HG03025 (cell line): ENCODE results near the gene LRGUK.

ENCODE experiments used
- ATAC-seq: cut with Tn5 transposase; IDR thresholded peaks from one replicate; pipeline ENCODE4 v1.9.1; 2021; ENCODE audit warnings: mild to moderate bottlenecking, moderate library complexity; ENCODE audit not compliant: unreplicated experiment, low FRiP score

LRGUK gene

DNA sequence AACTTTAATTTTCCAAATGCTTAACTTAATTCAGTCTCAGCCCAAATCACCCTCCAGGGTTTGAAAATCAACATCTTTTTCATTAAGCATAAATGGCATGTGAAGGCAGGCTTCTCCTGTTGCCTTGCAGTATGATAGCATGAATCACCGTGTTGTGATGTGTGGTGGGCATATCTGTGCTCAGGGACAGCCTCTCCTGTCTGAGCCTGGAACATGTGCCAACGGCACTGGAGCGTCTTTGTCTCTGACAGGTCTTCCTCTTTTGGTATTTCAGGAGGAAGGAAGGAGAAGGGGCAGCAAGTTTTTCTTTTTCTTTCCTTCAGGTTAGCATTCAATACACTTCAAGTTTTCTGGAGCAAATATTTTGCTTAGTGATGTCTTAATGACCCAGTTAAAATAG lies 57.6 kb downstream of the LRGUK start:
- no peak for ATAC-seq

DNA sequence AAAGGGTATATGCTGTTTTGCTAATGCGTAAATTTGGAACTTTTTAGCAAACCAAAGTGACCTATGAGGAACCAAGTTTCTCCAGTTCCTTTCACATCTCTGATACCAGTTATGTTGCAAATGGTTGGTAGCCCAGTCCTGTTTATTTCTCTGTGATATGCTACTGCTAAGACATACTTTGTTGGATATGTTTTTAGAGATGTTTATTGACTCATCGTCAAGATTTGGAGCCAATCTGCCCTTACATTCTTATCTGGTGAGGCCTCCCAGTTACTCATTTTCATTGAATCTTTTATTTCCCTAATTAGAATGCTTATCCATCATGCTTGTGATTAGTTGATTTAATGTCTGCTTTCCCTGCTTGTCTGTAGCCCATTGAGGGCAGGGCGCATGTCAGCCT lies 58.9 kb downstream of the LRGUK start:
- no peak for ATAC-seq

DNA sequence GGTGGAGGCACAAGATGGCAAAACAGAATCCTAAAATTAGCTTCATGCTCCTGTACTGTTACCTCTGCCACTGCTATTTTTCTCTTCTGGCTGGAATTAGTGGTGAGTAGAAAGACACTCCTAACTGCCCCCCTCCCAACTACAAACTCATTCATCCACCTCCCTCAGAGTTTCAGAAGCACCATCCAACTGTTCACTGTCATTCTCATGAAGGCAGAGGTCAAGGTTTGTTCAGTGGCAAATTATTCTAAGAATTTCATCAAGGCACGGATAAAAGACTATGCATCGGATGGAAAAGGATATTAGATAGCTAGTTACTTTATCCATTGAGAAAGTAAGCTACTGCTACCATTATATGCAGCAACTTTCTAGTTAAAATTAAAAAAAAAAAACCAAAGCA lies 59.7 kb downstream of the LRGUK start:
- no peak for ATAC-seq

DNA sequence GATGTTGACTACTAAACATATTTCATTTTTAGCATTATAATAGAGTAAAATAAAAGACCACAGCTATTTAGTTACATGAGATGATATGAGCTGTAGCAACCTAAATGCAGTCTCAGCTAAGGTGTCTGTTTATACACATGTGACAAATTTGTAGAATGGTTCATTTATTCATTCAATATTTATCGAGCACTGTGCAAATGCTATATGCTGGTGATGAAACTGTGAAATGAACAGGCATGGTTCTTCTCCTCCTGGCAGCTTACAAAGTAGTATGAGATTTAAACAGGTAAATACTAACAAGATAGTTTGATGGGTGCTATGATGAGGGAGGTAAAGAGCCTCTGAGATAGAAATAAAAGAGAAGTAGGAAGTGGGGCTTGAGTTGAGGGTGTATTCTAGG lies 60.8 kb downstream of the LRGUK start:
- ATAC-seq = no peak

DNA sequence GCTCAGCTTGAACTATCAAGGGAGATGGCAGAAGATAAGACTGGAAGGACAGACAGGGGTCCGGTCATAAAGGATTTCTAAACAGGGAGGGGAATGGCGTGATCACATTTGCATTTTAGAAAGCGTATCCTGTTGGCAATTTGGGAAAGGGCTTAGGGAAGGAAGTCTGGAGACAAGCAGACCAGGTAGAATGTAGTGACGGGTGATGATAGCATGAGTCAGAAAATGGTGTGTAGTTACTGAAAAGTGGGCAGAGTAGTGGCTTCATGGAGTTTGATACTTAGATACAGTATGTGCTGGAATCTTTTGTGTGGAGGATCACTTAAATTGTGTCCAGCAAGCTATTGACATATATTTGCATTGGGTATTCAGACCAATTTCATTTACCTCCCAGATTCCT lies 61.2 kb downstream of the LRGUK start:
- ATAC-seq = no peak

DNA sequence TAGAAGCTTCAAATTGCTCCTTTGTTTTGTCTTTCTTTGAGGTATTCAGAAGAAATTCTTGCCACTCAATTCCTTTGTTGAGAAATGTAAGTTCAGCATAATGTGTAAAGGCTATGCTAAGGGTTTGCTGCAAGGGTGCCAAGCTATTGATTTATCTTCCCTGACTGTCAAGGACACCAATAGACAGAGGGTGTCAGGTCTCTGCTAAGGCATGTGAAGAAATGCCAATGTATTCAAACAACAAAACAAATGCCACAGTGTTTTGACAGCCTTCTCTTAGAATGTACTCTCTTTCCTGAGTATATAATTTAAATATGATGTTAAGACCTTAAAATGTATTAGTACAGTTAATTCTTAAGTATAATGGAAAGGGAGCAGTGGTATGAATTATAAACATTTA lies 62.4 kb downstream of the LRGUK start:
- ATAC-seq = no peak

DNA sequence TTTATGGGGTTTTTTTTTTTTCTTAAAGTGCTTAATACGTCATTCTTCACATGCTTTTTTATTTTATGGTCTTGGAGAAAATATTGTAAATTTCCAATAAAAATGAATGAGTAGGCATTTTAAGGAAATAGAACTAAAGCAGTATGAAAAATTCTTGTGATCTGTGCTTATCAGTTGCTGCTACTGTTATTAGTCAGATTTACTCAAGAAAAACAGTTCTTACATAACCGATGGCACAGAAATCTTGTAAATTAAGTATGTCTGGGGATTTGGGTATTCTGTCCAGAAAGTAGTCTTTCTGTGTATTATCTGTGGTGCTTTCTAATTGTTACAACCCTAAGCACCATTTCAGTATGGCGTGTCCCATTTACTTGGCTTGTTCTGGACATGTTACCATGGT lies 64.7 kb downstream of the LRGUK start:
- no peak for ATAC-seq

DNA sequence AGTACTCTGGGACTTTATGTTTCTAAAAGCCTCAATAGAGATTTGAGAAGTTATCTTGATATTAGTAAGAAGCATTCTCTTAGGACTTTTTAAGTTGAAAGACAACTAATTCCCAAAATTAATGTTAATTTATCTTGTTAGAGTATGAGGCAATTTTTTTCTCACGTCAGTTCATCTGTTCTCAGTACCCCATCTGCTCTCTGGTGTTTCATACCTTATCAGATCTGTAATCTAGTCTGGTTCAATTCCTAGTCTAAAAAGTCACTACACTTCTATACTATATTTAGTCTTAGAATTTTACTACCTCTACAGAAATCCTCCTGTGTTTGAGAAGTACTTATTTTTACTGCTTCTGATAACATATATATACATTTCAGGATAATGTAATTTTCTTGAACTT lies 66.1 kb downstream of the LRGUK start:
- ATAC-seq = no peak

DNA sequence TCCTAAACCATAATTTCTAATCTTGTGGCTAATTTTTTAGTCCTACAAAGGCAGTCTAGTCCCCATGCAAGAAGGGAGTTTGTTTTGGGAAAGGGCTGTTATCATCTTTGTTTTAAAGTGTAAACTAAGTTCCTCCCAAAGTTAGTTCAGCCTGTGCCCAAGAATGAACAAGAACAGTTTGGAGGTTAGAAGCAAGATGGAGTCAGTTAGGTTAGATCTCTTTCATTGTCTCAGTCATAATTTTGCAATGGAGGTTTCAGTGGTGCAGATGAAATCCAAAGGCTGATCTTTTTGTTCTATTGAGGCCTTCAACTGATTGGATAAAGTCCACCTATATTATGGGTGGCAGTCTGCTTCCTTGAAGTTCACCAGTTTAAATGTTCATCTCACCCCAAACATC lies 68.1 kb downstream of the LRGUK start:
- no peak for ATAC-seq

DNA sequence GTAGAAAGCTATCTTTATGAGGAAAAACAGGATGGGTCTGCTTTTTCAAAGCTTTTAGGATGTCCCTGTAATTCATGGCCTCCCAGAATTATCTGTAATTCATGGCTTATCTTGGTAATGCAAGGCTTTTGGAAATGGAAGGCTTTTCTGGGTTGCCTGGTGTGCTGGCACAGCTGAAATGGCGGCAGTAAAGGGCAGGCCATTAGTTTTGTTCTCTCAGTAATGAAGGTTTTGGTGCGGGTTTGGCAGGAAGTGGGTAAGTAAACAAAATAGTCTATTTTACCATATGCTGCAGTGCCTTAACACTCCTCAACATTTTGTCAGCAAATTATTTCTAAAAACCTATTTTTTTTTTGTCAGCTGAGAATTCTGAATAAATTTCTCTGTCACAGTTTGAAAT lies 69.3 kb downstream of the LRGUK start:
- ATAC-seq = no peak

DNA sequence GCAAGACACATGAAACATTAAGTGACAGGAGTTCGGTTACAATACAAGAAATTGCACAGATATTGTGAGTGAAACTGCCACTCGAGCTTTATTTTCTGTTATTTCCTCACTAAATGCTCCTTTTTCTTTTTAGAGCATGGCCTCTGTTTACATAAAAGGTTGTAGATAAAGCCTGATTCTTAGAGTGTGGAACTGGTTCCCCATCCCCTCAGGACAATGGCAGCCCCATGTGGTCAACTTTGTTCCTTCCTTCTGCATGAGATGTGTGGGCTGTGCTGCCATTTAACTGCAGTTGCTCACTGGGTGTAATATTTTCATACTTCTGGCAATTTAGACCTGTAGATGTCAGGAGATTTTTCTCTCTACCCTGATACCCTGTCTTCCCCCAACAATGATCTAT lies 70.2 kb downstream of the LRGUK start:
- no peak for ATAC-seq

DNA sequence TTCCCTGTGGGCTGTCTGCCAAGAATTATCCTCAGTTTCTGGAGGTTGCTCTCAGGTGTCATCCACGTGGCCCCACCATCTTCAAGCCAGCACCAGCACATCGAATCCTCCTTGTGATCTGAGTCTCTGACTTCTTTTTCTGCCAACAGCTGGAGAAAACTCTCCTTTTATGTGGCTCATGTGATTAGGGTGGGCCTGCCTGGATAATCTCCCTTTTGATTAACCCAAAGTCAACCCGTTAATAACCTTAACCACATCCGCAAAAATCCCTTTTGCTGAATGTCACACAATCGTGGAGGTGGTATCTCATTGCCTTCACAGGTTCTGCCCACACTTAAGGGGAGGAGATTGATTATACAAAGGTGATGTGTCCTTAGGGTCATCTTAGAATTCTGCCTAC lies 73.8 kb downstream of the LRGUK start:
- no peak for ATAC-seq

DNA sequence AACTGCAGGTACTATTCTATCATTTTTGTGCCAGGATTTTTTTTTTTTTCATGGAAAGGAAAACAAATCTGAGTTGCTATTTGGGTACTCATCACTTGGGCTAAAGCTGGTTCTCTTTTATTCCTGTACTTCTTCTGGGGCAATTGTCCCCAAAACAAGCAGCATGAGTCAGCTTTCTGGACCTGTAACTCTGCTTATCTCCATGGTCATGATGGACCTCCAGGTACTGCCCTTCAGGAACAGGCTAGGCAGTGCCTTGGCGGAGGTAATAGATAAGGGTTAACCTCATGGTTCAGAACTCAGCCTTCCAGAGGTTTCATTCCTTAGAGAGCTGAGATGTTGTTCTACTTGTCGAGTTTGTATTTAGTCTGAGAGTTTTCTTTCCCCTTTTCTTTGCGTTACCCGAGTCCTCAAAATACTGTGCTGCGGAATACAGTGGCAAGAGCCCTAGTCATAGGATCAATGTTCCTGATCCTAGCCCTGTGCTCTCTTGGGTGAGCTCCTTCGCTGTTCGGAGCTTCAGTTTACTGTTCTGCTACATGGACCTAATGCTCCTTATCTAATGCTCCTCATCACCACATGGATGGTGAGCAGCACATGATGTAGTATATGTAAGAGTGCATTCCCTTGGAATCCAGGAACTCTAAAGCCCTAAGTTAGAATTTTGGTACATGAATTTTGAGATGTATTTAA lies 74.6 kb downstream of the LRGUK start:
- no peak for ATAC-seq

DNA sequence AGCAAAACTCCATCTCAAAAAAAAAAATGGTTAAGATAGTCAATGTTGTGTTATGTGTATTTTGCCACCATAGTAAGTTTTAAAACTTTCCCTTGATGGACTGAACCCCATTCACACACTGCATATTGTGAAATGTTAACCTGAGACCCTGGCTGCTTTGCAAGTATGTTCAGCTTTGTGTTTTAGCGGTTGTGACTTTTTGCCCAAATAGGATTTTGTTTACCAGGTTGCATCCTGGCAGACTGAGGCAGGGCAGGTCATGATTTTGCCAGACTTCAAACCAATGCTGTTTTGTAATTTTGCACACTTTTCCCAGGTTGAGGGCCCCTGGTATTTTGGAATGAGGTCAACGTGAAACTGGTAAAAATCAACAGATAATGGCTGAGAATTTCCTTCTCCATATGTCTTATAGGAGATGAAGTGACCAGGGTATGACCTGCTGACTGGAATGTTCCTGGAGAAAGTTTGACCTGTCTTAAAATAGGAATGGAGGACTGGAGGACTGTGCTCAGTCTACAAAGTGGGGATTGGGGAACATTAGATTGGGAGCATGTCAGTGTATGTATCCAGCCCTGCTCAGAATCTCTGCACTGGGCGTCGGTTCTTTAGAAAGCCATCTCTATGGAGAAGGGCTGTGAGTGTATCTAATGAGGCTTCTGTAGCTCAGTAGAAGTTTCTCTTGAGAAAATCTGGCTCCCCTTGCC lies 76.2 kb downstream of the LRGUK start:
- ATAC-seq = no peak

DNA sequence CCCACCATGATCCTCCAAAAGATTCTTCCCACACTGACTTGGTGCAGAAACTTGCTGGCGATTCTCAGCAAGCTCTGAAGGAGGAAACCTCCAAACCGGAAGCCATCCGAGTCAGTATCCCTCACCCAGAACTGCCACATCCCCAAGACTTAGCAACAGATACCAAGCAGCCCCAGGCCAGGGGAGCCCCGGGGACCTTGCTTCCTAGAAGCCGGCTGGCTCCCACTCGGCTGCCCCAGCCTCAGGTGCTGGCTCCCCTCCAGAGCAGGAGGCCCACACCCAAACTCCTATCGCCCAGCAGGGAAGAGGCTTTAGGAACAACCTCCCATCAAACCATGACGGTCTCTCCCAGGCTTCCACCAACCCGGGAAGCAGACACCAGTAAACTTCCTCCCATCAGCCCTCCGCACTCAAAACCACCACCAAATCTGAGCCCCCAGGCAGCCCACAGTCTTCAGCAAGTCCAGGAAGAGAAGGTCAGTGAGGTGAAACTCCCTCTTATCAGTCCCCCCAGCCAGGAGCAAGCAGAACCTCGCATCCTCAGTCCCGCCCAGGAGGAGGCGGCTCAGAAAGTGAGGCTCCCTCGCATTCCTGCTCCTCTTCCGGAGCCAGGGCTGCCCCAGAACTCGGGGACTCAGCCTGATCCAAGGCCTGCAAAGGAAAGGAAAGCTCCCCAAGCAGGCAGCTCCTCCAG lies 82.3 kb downstream of the LRGUK start:
- ATAC-seq = no peak

DNA sequence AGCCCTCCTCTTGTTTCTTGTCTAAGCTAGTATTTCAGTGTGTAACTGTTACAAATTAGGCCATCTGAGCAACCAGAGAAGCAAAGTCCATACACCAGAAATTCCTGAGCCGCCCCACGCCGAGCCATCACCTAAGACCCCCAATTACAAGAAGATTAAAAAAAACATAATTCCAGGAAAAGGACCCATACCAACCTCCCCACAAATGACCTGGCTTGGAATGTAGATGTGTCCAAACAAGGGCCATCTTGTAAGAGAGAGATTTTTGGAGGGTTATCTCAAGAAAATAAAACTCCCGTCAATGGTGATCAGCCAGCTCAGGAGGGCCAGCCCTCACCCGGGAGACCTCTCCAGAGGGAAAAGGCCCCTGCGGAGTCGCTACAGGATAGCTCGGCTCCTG lies 83.1 kb downstream of the LRGUK start:
- no peak for ATAC-seq

DNA sequence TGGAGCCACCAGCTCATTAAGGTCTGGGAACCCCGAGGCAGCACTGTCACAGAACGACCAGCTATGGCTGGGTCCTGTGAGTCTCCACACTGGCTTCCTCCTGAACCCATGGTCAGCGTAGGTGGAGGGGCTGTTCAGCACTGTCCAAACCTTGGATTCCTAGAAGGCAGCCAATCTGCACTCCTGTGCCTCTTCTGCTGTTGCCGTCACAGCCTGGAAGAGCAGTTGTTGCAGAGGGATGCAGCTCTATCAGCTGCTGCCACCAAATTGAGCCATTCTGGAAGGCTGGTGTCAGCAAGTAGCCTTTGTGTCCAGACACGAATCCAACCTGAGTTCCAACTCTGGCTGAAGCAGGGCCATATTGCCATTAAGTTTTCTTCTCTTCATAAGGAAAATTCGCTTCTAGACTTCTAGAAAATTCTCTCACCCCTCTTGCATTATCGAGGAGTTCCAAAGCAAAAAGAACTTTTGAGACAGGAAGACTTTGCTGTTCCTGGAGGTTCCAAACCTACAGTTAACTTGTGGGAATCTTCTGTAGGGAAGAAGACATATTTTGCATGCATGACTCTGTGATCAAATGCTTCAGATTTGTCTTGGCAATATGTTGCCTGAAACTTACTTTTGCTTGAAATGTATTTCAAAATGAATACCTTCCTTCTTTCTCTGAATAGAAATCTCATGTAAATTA lies 84.0 kb downstream of the LRGUK start:
- ATAC-seq = no peak

DNA sequence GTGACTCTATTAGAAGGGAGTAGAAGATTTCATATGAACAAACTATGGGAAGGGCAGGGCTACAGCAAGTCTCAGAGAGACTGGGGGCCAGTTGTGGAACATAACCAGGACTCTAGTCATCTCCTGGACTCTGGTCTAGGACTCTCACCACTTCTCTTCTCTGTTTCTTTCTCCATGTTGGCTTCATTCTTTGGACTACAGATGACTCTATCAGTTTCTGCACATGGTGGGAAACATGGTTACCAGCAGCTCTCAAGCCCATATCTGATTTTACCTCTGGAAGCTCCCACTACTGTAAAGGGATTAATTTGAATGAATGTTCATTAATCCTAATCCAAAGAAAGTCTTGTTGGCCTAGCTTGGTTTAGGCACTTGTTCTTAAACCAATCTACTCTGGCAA lies 84.7 kb downstream of the LRGUK start:
- ATAC-seq = no peak

DNA sequence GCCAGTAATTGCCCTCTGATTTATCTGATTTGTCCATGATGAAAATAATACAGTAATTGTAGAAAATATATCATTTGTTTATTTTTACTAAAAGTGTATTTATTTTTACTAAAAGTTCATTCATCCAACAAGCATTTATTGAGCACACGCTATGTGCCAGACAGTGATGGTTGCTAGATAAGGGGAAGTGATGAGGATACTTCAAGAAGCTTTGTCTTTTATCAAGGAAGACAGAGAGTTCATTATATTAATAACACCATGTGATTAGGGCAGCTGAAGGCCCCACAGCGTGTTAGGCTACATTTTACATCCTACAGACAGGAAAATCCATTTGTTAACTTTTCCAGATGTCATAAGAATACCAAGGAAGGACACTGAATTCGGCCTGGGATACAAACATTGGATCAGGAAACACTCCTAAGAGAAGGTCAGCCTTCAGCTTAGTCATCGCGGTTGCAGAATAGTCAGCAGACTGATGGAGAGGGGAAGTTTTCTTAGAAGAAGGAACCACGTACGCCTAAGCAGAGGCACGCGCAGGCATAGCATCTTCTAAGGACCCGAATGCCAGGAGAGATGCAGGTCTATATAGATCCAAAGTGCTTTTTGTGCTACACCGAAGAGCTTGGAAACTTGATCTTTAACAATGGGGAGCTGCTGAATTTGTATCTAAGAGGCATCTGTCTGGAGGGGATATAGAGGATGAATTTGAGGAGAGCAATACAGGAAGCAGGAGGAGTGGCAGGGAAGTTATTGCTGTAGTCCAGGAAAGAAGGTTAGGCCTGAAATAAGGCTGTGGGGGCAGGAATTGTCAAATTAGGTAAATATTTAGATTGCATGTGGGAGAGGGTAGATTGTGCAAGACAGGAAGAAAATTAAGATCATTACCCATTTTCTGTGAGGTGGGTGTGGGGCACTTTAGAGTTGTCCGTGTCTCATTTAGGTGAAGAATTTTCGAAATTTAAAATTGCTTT lies 85.7 kb downstream of the LRGUK start:
- no peak for ATAC-seq

DNA sequence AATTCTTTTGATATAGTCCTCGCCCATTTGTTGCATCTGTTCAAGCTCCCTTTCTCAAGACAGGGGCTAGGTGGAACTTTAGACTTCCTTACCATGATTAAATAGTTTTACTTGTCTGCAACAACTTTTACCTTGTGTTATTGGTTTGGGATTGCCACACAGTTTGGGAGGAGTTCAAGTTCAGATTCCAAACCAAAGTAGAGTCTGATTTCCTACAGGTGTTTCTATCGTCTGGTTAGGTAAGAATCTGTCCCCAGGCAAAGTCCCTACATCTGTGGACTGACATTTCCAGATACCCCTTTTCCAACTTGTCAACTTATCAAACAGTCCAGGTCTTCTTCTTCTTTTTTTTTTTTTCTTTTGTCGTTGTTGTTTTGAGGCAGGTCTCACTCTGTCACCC lies 93.1 kb downstream of the LRGUK start:
- ATAC-seq = no peak
